ENCODE data around the gene P2RY12.

Gene P2RY12

GRCh38 chr3:151384741-151385174 is at the start of gene P2RY12:
P2RY12 (minus strand) TSS chr3:151384753; CDS start chr3:151338845, 45,908 bp downstream.
- no peak for DNase-seq

- no peak for DNase-seq
Measured at GRCh38 chr3:151432616-151433372, 48.2 kb upstream of the P2RY12 start.

- DNase-seq, result no peak
Measured at GRCh38 chr3:151431940-151432339, 47.4 kb upstream of the P2RY12 start.

- no peak for DNase-seq
Measured at GRCh38 chr3:151430821-151431484, 46.4 kb upstream of the P2RY12 start.

- no peak for DNase-seq
Measured at GRCh38 chr3:151428386-151428785, 43.8 kb upstream of the P2RY12 start.

GRCh38 chr3:151426341-151426657 is 41.7 kb upstream of the P2RY12 start:
- no peak for DNase-seq

GRCh38 chr3:151425627-151426340 is 41.2 kb upstream of the P2RY12 start:
- DNase-seq, result no peak

GRCh38 chr3:151423091-151423490 is 38.5 kb upstream of the P2RY12 start:
- no peak for DNase-seq

GRCh38 chr3:151421938-151422337 is 37.4 kb upstream of the P2RY12 start:
- DNase-seq, result no peak

GRCh38 chr3:151419806-151420205 is 35.3 kb upstream of the P2RY12 start:
- DNase-seq, result no peak

- DNase-seq, result no peak
Measured at GRCh38 chr3:151415289-151415688, 30.7 kb upstream of the P2RY12 start.

- no peak for DNase-seq
Measured at GRCh38 chr3:151412989-151413388, 28.4 kb upstream of the P2RY12 start.

- no peak for DNase-seq
Measured at GRCh38 chr3:151410891-151411559, 26.5 kb upstream of the P2RY12 start.

GRCh38 chr3:151407928-151408327 is 23.4 kb upstream of the P2RY12 start:
- no peak for DNase-seq

GRCh38 chr3:151404316-151404715 is 19.8 kb upstream of the P2RY12 start:
- DNase-seq, result no peak

- no peak for DNase-seq
Measured at GRCh38 chr3:151403246-151403645, 18.7 kb upstream of the P2RY12 start.

GRCh38 chr3:151402349-151402748 is 17.8 kb upstream of the P2RY12 start:
- no peak for DNase-seq

GRCh38 chr3:151400341-151400740 is 15.8 kb upstream of the P2RY12 start:
- DNase-seq, result no peak

GRCh38 chr3:151398895-151399294 is 14.3 kb upstream of the P2RY12 start:
- no peak for DNase-seq

- DNase-seq, result no peak
Measured at GRCh38 chr3:151395806-151396205, 11.3 kb upstream of the P2RY12 start.

GRCh38 chr3:151394611-151395010 is 10.1 kb upstream of the P2RY12 start:
- no peak for DNase-seq

GRCh38 chr3:151393941-151394340 is 9.4 kb upstream of the P2RY12 start:
- DNase-seq, result no peak
